ENCODE measurements around the gene AGBL5. TPM values are rescaled to one million over a fixed set of nuclear protein-coding genes. Genes with fewer than 3 reads are reported as not detected.

AGBL5 gene
- polyA plus RNA-seq, 4 donors: 62.1 to 65.4 (median 63.9) TPM

- DNase-seq (ENCODE audit: low read depth in 4 of 4, low spot score in 3 of 4): no peak
These were observed 24.9 kb downstream of the AGBL5 start for GRCh38 chr2:27076323-27076722.

- DNase-seq (ENCODE audit: low read depth in 4 of 4, low spot score in 3 of 4): no peak
These were observed 25.8 kb downstream of the AGBL5 start for GRCh38 chr2:27077231-27077630.

- peak; percentile 70 to 75 (median 72) for DNase-seq (ENCODE audit: low read depth in 4 of 4, low spot score in 3 of 4)
These were observed 27.1 kb downstream of the AGBL5 start, which contains the start of gene EMILIN1 for GRCh38 chr2:27078267-27079194. Gene EMILIN1, plus strand, starts transcription at chr2:27078615. Its CDS starts 451 bp downstream, at chr2:27079066.

GRCh38 chr2:27079233-27080139 lies 28.0 kb downstream of the AGBL5 start:
- no peak for DNase-seq (ENCODE audit: low read depth in 4 of 4, low spot score in 3 of 4)

GRCh38 chr2:27080140-27080469 lies 28.6 kb downstream of the AGBL5 start:
- no peak for DNase-seq (ENCODE audit: low read depth in 4 of 4, low spot score in 3 of 4)

GRCh38 chr2:27080603-27080936 lies 29.1 kb downstream of the AGBL5 start:
- DNase-seq (ENCODE audit: low read depth in 4 of 4, low spot score in 3 of 4): no peak

GRCh38 chr2:27081984-27082772 lies 30.7 kb downstream of the AGBL5 start:
- DNase-seq (ENCODE audit: low read depth in 4 of 4, low spot score in 3 of 4): no peak

- DNase-seq (ENCODE audit: low read depth in 4 of 4, low spot score in 3 of 4): no peak
These were observed 31.4 kb downstream of the AGBL5 start for GRCh38 chr2:27082773-27083409.

- DNase-seq (ENCODE audit: low read depth in 4 of 4, low spot score in 3 of 4): no peak
These were observed 32.2 kb downstream of the AGBL5 start for GRCh38 chr2:27083410-27084296.

GRCh38 chr2:27084297-27085061 lies 33.0 kb downstream of the AGBL5 start:
- no peak for DNase-seq (ENCODE audit: low read depth in 4 of 4, low spot score in 3 of 4)

- DNase-seq (ENCODE audit: low read depth in 4 of 4, low spot score in 3 of 4): no peak
These were observed 33.7 kb downstream of the AGBL5 start for GRCh38 chr2:27085062-27085672.

- peak in 1 of 4 donors; percentile 53 for DNase-seq (ENCODE audit: low read depth in 4 of 4, low spot score in 3 of 4)
These were observed 34.2 kb downstream of the AGBL5 start for GRCh38 chr2:27085673-27086089.

GRCh38 chr2:27086090-27086723 lies 34.7 kb downstream of the AGBL5 start:
- peak; percentile 88 to 93 (median 88) for DNase-seq (ENCODE audit: low read depth in 4 of 4, low spot score in 3 of 4)

- no peak for DNase-seq (ENCODE audit: low read depth in 4 of 4, low spot score in 3 of 4)
These were observed 35.5 kb downstream of the AGBL5 start, which contains the start of gene KHK for GRCh38 chr2:27086724-27087593. Gene KHK, plus strand, starts transcription at chr2:27086772. Its CDS starts 488 bp downstream, at chr2:27087260.

- DNase-seq (ENCODE audit: low read depth in 4 of 4, low spot score in 3 of 4): no peak
These were observed 36.4 kb downstream of the AGBL5 start for GRCh38 chr2:27087823-27088410.

- no peak for DNase-seq (ENCODE audit: low read depth in 4 of 4, low spot score in 3 of 4)
These were observed 37.2 kb downstream of the AGBL5 start for GRCh38 chr2:27088634-27089033.
